GM12874 (cell line): ENCODE measurements around the gene UBQLN1.

Source experiments
- TF ChIP-seq, protein P1 (sequence below): IDR thresholded peaks from 2 replicates; pipeline ENCODE4 v1.5.1; 2011; ENCODE audit warnings: low read depth, mild to moderate bottlenecking, control low read depth, low read length, moderate library complexity; ENCODE audit not compliant: insufficient read depth

Gene UBQLN1

DNA sequence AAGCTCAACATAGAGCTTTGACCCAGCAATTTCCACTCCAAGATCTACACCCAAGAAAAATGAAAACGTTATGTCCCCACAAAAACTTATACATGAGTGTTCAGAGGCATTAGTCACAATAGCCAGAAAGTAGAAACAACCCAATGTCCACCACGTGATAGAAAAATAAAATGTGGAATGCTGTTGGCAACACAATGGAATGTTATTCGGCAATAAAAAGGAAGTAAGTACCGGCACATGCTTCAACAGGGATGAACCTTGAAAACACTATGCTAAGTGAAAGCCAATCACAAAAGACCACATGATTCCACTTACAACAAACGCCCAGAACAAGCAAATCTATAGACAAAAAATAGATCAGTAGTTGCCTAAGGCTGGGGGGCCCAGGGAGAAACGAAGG, 6.0 kb downstream of the UBQLN1 start:
- TF ChIP-seq, protein P1, sequence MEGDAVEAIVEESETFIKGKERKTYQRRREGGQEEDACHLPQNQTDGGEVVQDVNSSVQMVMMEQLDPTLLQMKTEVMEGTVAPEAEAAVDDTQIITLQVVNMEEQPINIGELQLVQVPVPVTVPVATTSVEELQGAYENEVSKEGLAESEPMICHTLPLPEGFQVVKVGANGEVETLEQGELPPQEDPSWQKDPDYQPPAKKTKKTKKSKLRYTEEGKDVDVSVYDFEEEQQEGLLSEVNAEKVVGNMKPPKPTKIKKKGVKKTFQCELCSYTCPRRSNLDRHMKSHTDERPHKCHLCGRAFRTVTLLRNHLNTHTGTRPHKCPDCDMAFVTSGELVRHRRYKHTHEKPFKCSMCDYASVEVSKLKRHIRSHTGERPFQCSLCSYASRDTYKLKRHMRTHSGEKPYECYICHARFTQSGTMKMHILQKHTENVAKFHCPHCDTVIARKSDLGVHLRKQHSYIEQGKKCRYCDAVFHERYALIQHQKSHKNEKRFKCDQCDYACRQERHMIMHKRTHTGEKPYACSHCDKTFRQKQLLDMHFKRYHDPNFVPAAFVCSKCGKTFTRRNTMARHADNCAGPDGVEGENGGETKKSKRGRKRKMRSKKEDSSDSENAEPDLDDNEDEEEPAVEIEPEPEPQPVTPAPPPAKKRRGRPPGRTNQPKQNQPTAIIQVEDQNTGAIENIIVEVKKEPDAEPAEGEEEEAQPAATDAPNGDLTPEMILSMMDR, result no peak

DNA sequence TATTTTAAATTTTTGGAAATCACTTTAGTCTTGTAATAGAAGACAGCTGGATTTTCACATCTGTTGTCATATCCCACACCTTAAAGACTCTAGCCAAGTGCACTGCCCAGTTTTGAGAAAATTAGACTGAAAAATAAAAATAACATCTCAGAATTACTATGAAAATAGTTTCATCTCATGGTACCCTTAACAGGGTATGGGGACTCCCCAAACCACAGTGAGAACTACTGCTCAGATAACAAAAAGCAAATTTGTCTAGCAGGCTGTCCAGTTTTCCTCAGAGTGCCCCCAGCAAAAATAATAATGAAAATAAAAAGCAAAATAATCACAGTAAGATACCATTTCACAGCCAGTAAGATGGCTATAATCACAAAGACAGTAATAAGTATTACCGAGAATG, 6.5 kb downstream of the UBQLN1 start:
- TF ChIP-seq, protein P1, result no peak

DNA sequence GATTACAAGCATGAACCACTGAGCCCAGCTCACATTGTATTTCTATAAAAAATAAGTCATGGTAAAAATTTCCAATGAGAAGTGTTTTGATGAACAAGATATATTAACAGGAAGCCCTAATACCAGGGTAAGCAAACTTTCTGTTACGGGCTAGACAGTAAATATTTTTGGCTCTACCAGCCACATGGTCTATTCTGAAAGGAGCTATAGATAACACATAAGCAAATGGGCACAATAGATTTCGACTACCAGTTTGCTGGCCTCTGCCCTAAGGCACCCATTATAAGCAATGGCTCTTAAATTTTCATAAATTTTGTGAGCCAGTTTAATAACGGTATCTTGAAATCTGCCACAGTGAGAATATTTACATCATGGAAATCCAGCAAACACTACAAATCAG, 8.1 kb downstream of the UBQLN1 start:
- TF ChIP-seq, protein P1, result no peak

- TF ChIP-seq, protein P1, result no peak
Measured at GRCh38 chr9:83698976-83699585, 8.7 kb downstream of the UBQLN1 start.

DNA sequence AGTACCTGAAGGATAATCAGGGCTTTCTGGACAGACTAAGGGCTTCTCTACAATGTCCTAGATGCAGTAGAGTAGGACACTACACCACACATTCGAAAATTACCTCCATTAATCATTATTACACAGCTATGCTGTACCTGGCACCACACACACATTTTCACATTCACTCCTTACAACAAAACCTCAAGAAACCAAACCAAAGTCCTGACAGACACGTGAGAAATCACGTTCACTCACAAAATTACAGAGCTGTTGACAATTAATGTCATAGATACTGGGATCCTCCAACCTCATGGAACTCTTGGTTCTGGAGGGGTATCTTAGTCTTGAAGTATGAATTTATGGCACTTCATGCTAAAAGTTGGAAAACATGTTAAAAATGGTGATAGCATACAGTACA, 16.3 kb downstream of the UBQLN1 start:
- TF ChIP-seq, protein P1, result no peak

DNA sequence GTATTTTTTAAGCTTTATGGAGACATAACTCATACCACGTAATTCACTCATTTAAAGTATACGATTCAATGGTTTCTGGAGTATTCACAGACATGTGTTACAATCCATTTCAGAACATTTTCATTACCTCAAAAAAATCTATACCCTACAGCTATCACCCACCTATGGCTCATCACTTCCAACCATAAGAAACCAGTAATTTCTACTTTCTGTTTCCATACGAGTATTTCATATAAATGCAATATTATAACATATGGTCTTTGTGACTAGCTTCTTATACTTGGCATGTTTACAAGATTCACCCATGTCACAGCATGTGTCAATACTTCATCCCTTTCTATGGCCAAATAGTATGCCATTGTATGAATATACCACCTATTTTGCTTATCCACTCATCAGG, 18.8 kb downstream of the UBQLN1 start:
- TF ChIP-seq, protein P1, result no peak

- TF ChIP-seq, protein P1, result no peak
Measured at GRCh38 chr9:83681490-83681889, 26.3 kb downstream of the UBQLN1 start.

DNA sequence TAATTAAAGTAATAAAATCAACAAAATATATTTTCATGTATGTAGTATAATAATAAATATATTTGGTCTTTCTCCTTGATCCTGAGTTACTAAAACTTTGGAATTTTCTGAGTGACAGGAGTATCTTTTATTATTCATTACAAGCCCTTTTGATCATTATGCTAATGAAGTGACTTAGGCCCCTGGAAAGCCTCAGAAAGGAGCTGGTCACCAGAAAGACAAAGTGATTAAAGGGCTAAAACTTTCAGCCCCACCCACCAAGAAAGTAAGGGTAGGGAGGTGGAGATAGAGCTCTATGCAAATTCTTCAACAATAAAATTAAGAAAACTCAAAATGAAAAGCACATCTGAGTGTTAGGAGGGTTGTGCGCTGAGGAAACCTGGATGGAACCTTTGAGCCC, 27.5 kb downstream of the UBQLN1 start:
- TF ChIP-seq, protein P1, result no peak
